H9 (cell line): ENCODE results near the gene CASP6. TPM values are rescaled to one million over a fixed set of nuclear protein-coding genes. Genes with fewer than 3 reads are reported as not detected.

ENCODE experiments used
- DNase-seq: peaks from one replicate; pipeline ENCODE4 v3.0.0-alpha.2; 2017
- H2AFZ ChIP-seq: one replicate; pipeline ENCODE4 v1.6.1; 2013; ENCODE audit warnings: mild to moderate bottlenecking, low read length, control low read depth, moderate library complexity
- H2AK5ac ChIP-seq: 2 replicates; pipeline ENCODE4 v1.6.1; 2013; ENCODE audit warnings: low read length, control low read depth, mixed read lengths; ENCODE audit not compliant: insufficient read length
- H2BK120ac ChIP-seq: one replicate; pipeline ENCODE4 v1.6.1; 2013; ENCODE audit warnings: low read depth, mild to moderate bottlenecking, low read length, control low read depth, inconsistent platforms; ENCODE audit not compliant: poor library complexity, severe bottlenecking
- H2BK12ac ChIP-seq: 2 replicates; pipeline ENCODE4 v1.6.1; 2013; ENCODE audit warnings: low read length, control low read depth, mixed read lengths, low read depth; ENCODE audit not compliant: insufficient read length
- H2BK15ac ChIP-seq: 2 replicates; pipeline ENCODE4 v1.6.1; 2013; ENCODE audit warnings: low read depth, low read length, control low read depth
- H2BK20ac ChIP-seq: one replicate; pipeline ENCODE4 v1.6.1; 2013; ENCODE audit warnings: low read depth, mild to moderate bottlenecking, low read length, control low read depth, inconsistent platforms; ENCODE audit not compliant: poor library complexity, severe bottlenecking
- H2BK5ac ChIP-seq: 2 replicates; pipeline ENCODE4 v1.6.1; 2013; ENCODE audit warnings: low read length, control low read depth, mixed read lengths; ENCODE audit not compliant: insufficient read length
- H3K14ac ChIP-seq: 2 replicates; pipeline ENCODE4 v1.6.1; 2013; ENCODE audit warnings: low read length, control low read depth; ENCODE audit not compliant: insufficient read depth
- H3K18ac ChIP-seq: 2 replicates; pipeline ENCODE4 v1.6.1; 2013; ENCODE audit warnings: low read depth, mild to moderate bottlenecking, mixed read lengths, low read length, control low read depth; ENCODE audit not compliant: insufficient read length
- H3K23ac ChIP-seq: 2 replicates; pipeline ENCODE4 v1.6.1; 2013; ENCODE audit warnings: low read length, control low read depth, mixed read lengths, low read depth; ENCODE audit not compliant: insufficient read length
- H3K23me2 ChIP-seq: 2 replicates; pipeline ENCODE4 v1.6.1; 2013; ENCODE audit warnings: low read depth, mild to moderate bottlenecking, mixed read lengths, low read length, control low read depth; ENCODE audit not compliant: insufficient read length, poor library complexity, severe bottlenecking
- H3K27ac ChIP-seq: 2 replicates; pipeline ENCODE4 v1.5.1; 2013; ENCODE audit warnings: low read length, control low read depth, mixed read lengths, low read depth; ENCODE audit not compliant: insufficient read length
- H3K27me3 ChIP-seq: 2 replicates; pipeline ENCODE4 v1.6.1; 2013; ENCODE audit warnings: low read length, control low read depth, inconsistent platforms; ENCODE audit not compliant: insufficient read depth
- H3K4ac ChIP-seq: 2 replicates; pipeline ENCODE4 v1.6.1; 2013; ENCODE audit warnings: low read depth, mild to moderate bottlenecking, control low read depth, inconsistent platforms, low read length, moderate library complexity
- H3K4me1 ChIP-seq: 2 replicates; pipeline ENCODE4 v1.6.1; 2013; ENCODE audit warnings: low read length, control low read depth, inconsistent platforms; ENCODE audit not compliant: insufficient read depth
- H3K4me2 ChIP-seq: 2 replicates; pipeline ENCODE4 v1.6.1; 2013; ENCODE audit warnings: low read length, control low read depth, mixed read lengths; ENCODE audit not compliant: insufficient read length, insufficient read depth
- H3K56ac ChIP-seq: 2 replicates; pipeline ENCODE4 v1.6.1; 2013; ENCODE audit warnings: low read depth, mild to moderate bottlenecking, mixed read lengths, low read length, control low read depth; ENCODE audit not compliant: insufficient read length
- H3K79me1 ChIP-seq: 2 replicates; pipeline ENCODE4 v1.6.1; 2013; ENCODE audit warnings: low read depth, mild to moderate bottlenecking, moderate library complexity, low read length, control low read depth, inconsistent platforms; ENCODE audit not compliant: insufficient read depth, poor library complexity, severe bottlenecking
- H3K79me2 ChIP-seq: 2 replicates; pipeline ENCODE4 v1.6.1; 2013; ENCODE audit warnings: low read length, control low read depth, inconsistent platforms; ENCODE audit not compliant: insufficient read depth
- H3K9ac ChIP-seq: 2 replicates; pipeline ENCODE4 v1.6.1; 2013; ENCODE audit warnings: low read length, control low read depth, mixed read lengths; ENCODE audit not compliant: insufficient read length; ENCODE audit errors: extremely low read depth
- H3K9me3 ChIP-seq: one replicate; pipeline ENCODE4 v1.6.1; 2013; ENCODE audit warnings: low read depth, low read length, inconsistent platforms; ENCODE audit not compliant: control insufficient read depth
- H3T11ph ChIP-seq: one replicate; pipeline ENCODE4 v1.6.1; 2013; ENCODE audit warnings: mild to moderate bottlenecking, low read length, control low read depth, inconsistent platforms
- H4K20me1 ChIP-seq: one replicate; pipeline ENCODE4 v1.6.1; 2013; ENCODE audit not compliant: control insufficient read depth, insufficient read length, insufficient read depth
- H4K5ac ChIP-seq: 2 replicates; pipeline ENCODE4 v1.6.1; 2013; ENCODE audit warnings: low read depth, mild to moderate bottlenecking, mixed read lengths, low read length, control low read depth; ENCODE audit not compliant: insufficient read length
- H4K8ac ChIP-seq: replicated peaks from 2 replicates; pipeline ENCODE4 v1.6.1; 2013; ENCODE audit warnings: low read length, control low read depth, mixed read lengths, low read depth; ENCODE audit not compliant: insufficient read length
- H4K91ac ChIP-seq: 2 replicates; pipeline ENCODE4 v1.6.1; 2013; ENCODE audit warnings: low read depth, mild to moderate bottlenecking, moderate library complexity, mixed read lengths, low read length, control low read depth; ENCODE audit not compliant: insufficient read length
- H3K27ac Mint-ChIP-seq, 3 experiments: 2 replicates in 2 of 3; 3 replicates in 1 of 3; pipeline ENCODE4 v1.8.0; 2020 to 2021; ENCODE audit warnings: mixed read lengths in 3 of 3, mild to moderate bottlenecking in 1 of 3, moderate library complexity in 1 of 3
- H3K27me3 Mint-ChIP-seq: 2 replicates; pipeline ENCODE4 v1.8.0; 2021; ENCODE audit warnings: low read depth, mild to moderate bottlenecking, moderate library complexity, mixed read lengths
- H3K36me3 Mint-ChIP-seq, 3 experiments: 2 replicates in 2 of 3; 3 replicates in 1 of 3; pipeline ENCODE4 v1.8.0; 2020 to 2021; ENCODE audit warnings: low read depth in 3 of 3, mixed read lengths in 3 of 3; ENCODE audit not compliant: insufficient read depth in 1 of 3
- H3K4me1 Mint-ChIP-seq, 2 experiments: 2 replicates each; pipeline ENCODE4 v1.8.0; 2020; ENCODE audit warnings: mixed read lengths in 2 of 2
- H3K4me3 Mint-ChIP-seq, 2 experiments: 2 replicates in 1 of 2; 3 replicates in 1 of 2; pipeline ENCODE4 v1.8.0; 2020 to 2021; ENCODE audit warnings: mild to moderate bottlenecking in 2 of 2, mixed read lengths in 2 of 2, moderate library complexity in 1 of 2
- H3K9me3 Mint-ChIP-seq, 2 experiments: 2 replicates in 1 of 2; 3 replicates in 1 of 2; pipeline ENCODE4 v1.8.0; 2020; ENCODE audit warnings: mild to moderate bottlenecking in 2 of 2, mixed read lengths in 2 of 2, moderate library complexity in 1 of 2
- WGBS: extraction: QIAGEN DNeasy Blood & Tissue Kit; methylation state at CpG from one replicate; pipeline ENCODE4 v1.1.7; 2013; ENCODE audit warnings: missing lambda C conversion rate, low lambda C conversion rate, mixed read lengths; ENCODE audit not compliant: insufficient read length; ENCODE audit errors: extremely low coverage; 5-methylcytosine and 5-hydroxymethylcytosine counted together
- total RNA-seq: library from RNA; stranded (reverse); gene quantifications from 2 replicates; pipeline ENCODE4 v1.2.1, GENCODE V29; 2021
- TF ChIP-seq, protein P1 (sequence below): fragments of 200-600 bp; sonication (generic); conservative IDR thresholded peaks from 3 replicates; pipeline ENCODE4 v1.8.0; 2021; ENCODE audit warnings: antibody characterized with exemption, mild to moderate bottlenecking

The CASP6 gene
- total RNA-seq, 1 experiment from 2014 or later = 25.2 TPM

DNA sequence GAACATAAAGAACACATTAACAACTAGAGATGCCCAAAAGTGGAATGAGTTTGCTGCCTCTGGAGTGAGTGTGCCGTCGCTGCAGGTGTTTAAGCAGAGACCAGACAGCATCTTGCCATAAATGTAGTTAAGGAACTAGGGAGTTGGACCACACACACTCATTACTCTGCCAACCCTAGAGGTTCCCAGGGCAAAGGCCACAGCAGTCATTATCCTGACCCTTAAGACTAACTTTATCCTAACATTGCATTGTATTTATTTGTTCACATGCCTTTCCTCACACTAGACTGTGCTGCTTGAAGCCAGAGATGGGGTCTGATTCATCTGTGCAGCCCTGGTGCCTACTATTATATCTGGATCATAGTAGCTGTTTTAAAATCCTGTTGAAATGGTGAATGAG lies 43.5 kb upstream of the CASP6 start:
- no peaks in the 10 kb centered on the region for H3K36me3 Mint-ChIP-seq

More for the DNA sequence above, 43.5 kb upstream of the CASP6 start:
- Histone ChIP-seq H3K23ac (no peak overlapping the region), H2BK12ac (no peak overlapping the region), H2BK120ac (no peak overlapping the region), H2BK15ac (no peak overlapping the region), H3K56ac (no peak overlapping the region), H3K9me3 (no peaks in the 10 kb centered on the region), H3K79me1 (no peaks in the 10 kb centered on the region), H4K8ac (no peak overlapping the region), H3K9ac (no peak overlapping the region), H3T11ph (no peak overlapping the region), H3K23me2 (no peaks in the 10 kb centered on the region), H4K20me1 (no peaks in the 10 kb centered on the region), H3K4me1 (no peaks in the 10 kb centered on the region), H3K4me2 (no peak overlapping the region), H3K18ac (no peak overlapping the region), H2BK20ac (no peak overlapping the region), H4K5ac (no peak overlapping the region), H3K27ac (no peak overlapping the region), H2AK5ac (no peak overlapping the region), H3K4ac (no peak overlapping the region), H3K79me2 (no peaks in the 10 kb centered on the region), H2AFZ (no peak overlapping the region), H2BK5ac (no peak overlapping the region), H4K91ac (no peak overlapping the region), H3K27me3 (no peaks in the 10 kb centered on the region), H3K14ac (no peak overlapping the region)
- TF ChIP-seq, protein P1, sequence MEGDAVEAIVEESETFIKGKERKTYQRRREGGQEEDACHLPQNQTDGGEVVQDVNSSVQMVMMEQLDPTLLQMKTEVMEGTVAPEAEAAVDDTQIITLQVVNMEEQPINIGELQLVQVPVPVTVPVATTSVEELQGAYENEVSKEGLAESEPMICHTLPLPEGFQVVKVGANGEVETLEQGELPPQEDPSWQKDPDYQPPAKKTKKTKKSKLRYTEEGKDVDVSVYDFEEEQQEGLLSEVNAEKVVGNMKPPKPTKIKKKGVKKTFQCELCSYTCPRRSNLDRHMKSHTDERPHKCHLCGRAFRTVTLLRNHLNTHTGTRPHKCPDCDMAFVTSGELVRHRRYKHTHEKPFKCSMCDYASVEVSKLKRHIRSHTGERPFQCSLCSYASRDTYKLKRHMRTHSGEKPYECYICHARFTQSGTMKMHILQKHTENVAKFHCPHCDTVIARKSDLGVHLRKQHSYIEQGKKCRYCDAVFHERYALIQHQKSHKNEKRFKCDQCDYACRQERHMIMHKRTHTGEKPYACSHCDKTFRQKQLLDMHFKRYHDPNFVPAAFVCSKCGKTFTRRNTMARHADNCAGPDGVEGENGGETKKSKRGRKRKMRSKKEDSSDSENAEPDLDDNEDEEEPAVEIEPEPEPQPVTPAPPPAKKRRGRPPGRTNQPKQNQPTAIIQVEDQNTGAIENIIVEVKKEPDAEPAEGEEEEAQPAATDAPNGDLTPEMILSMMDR = no peak
- Mint-ChIP-seq H3K27me3 (no peaks in the 10 kb centered on the region; the same call in 1 of the 2 replicates), H3K4me3 (no peak overlapping the region), H3K27ac (no peak overlapping the region), H3K4me1 (peaks cover 4 to 7% of the 10 kb centered on the region in 2 experiments; a peak in 2 of 4 replicates), H3K9me3 (no peaks in the 10 kb centered on the region)
- no peak for DNase-seq
- WGBS = no CpG with 5 or more reads among the region's 2 CpGs
